HCT116 (cell line): ENCODE measurements around the gene PREB. TPM values are rescaled to one million over a fixed set of nuclear protein-coding genes. Genes with fewer than 3 reads are reported as not detected.

Source experiments
- ATAC-seq: fragments of 200-7000 bp; cut with Tn5 transposase; 2 replicates; pipeline ENCODE4 v1.9.1; 2020; ENCODE audit warnings: mild to moderate bottlenecking, moderate library complexity
- BruUV-seq: library from RNA; stranded (reverse); fragments of 400-500 nt; replicated peaks from 2 replicates; lab custom pipeline; 2021; lab: Mats Ljungman, UMichigan
- CTCF ChIA-PET: fragments of 300-600 bp; sonication (Branson Sonifier 250); formaldehyde crosslinking; loops from one replicate; lab custom pipeline; 2021; ENCODE audit warnings: antibody characterized with exemption; lab: Charles Lee
- POLR2A ChIA-PET: fragments of 300-600, 350-600 bp; sonication (Branson Sonifier 250); formaldehyde crosslinking; loops from one replicate; lab custom pipeline; 2021; ENCODE audit warnings: antibody characterized with exemption; lab: Charles Lee
- RAD21 ChIA-PET, 2 experiments: fragments of 300-600 bp; sonication (Branson Sonifier 250); formaldehyde crosslinking; loops; one replicate each; lab custom pipeline; 2023; ENCODE audit warnings: low total read pairs in 2 of 2; ENCODE audit not compliant: uncharacterized antibody in 2 of 2, unreplicated experiment in 2 of 2, low non-redundant PET in 1 of 2; lab: Charles Lee
- DNase-seq: peaks from one replicate; pipeline ENCODE4 v3.0.0-alpha.2; 2010; ENCODE audit warnings: low read depth, low spot score
- H2AFZ ChIP-seq: fragments of 200-600 bp; shearing (Covaris generic), sonication (generic); 2 replicates; pipeline ENCODE4 v1.6.1; 2017; ENCODE audit warnings: low read depth, mixed run types, mixed read lengths, antibody characterized with exemption, low read length; ENCODE audit not compliant: poor library complexity, severe bottlenecking
- H3K27ac ChIP-seq: 2 replicates; pipeline ENCODE4 v1.5.1; 2012; ENCODE audit warnings: low read depth, low read length
- H3K27me3 ChIP-seq: fragments of 200-600 bp; sonication (generic); 2 replicates; pipeline ENCODE4 v1.6.1; 2016; ENCODE audit warnings: mixed run types, low read length, mixed read lengths; ENCODE audit not compliant: insufficient read depth
- H3K36me3 ChIP-seq, 2 experiments: fragments of 200-500 bp in 1 of 2; fragments of 200-600 bp in 1 of 2; sonication (Bioruptor generic) in 1 of 2; sonication (generic) in 1 of 2; 2 replicates each; pipeline versions ENCODE4 v1.5.1 to v1.6.1; 2014 to 2016; ENCODE audit warnings: low read length in 2 of 2, inconsistent platforms in 1 of 2, mixed read lengths in 1 of 2, mixed run types in 1 of 2; ENCODE audit not compliant: insufficient read depth in 2 of 2, control insufficient read depth in 1 of 2
- H3K4me1 ChIP-seq, 2 experiments: fragments of 200-600 bp in 1 of 2; sonication (generic) in 1 of 2; 2 replicates each; pipeline versions ENCODE4 v1.5.1 to v1.6.1; 2012 to 2017; ENCODE audit warnings: low read length in 2 of 2, inconsistent platforms in 1 of 2, mild to moderate bottlenecking in 1 of 2, mixed read lengths in 1 of 2, mixed run types in 1 of 2, moderate library complexity in 1 of 2; ENCODE audit not compliant: insufficient read depth in 2 of 2, control insufficient read depth in 1 of 2
- H3K4me2 ChIP-seq: fragments of 200-600 bp; sonication (generic); 2 replicates; pipeline ENCODE4 v1.6.1; 2017; ENCODE audit warnings: mixed run types, low read length, mixed read lengths
- H3K4me3 ChIP-seq, 2 experiments: fragments of 200-600 bp in 1 of 2; sonication (generic) in 1 of 2; replicated peaks in 1 of 2; 2 replicates each; pipeline ENCODE4 v1.5.1; 2011 to 2016; ENCODE audit warnings: low read length in 2 of 2, control low read depth in 1 of 2, low read depth in 1 of 2, mild to moderate bottlenecking in 1 of 2, mixed read lengths in 1 of 2, mixed run types in 1 of 2
- H3K79me2 ChIP-seq: fragments of 200-600 bp; sonication (generic); 2 replicates; pipeline ENCODE4 v1.6.1; 2017; ENCODE audit warnings: mild to moderate bottlenecking, mixed run types, low read length, moderate library complexity, mixed read lengths; ENCODE audit not compliant: insufficient read depth
- H3K9ac ChIP-seq: fragments of 200-600 bp; sonication (generic); 2 replicates; pipeline ENCODE4 v1.6.1; 2016; ENCODE audit warnings: low read length, mixed read lengths
- H3K9me2 ChIP-seq: fragments of 200-600 bp; sonication (generic), shearing (Covaris generic); 2 replicates; pipeline ENCODE4 v1.6.1; 2017; ENCODE audit warnings: mixed run types, mild to moderate bottlenecking, moderate library complexity; ENCODE audit not compliant: insufficient read depth
- H3K9me3 ChIP-seq, 2 experiments: fragments of 200-500 bp in 1 of 2; fragments of 200-600 bp in 1 of 2; sonication (Bioruptor generic) in 1 of 2; sonication (generic) in 1 of 2; 2 replicates each; pipeline ENCODE4 v1.6.1; 2014 to 2017; ENCODE audit warnings: low read length in 2 of 2, mixed read lengths in 2 of 2, inconsistent platforms in 1 of 2, low read depth in 1 of 2, mild to moderate bottlenecking in 1 of 2, mixed run types in 1 of 2, moderate library complexity in 1 of 2; ENCODE audit not compliant: control insufficient read depth in 1 of 2, insufficient read depth in 1 of 2
- H4K20me1 ChIP-seq: fragments of 200-600 bp; sonication (generic), shearing (Covaris generic); 2 replicates; pipeline ENCODE4 v1.6.1; 2017; ENCODE audit warnings: mixed run types, mild to moderate bottlenecking, moderate library complexity; ENCODE audit not compliant: insufficient read depth
- ATF3 ChIP-seq: IDR thresholded peaks from 2 replicates; pipeline ENCODE4 v1.6.1; 2012
- CTCF ChIP-seq, 3 experiments: fragments of 200-600 bp in 1 of 3; sonication (generic) in 1 of 3; IDR thresholded peaks in 2 of 3; conservative IDR thresholded peaks in 1 of 3; 2 replicates each; pipeline ENCODE4 v1.5.1; 2012 to 2017; ENCODE audit warnings: low read depth in 2 of 3, low read length in 2 of 3, antibody characterized with exemption in 1 of 3, borderline replicate concordance in 1 of 3, control low read depth in 1 of 3, mild to moderate bottlenecking in 1 of 3, mixed read lengths in 1 of 3, mixed run types in 1 of 3, moderate library complexity in 1 of 3; ENCODE audit not compliant: insufficient read depth in 1 of 3
- ELF1 ChIP-seq: IDR thresholded peaks from 2 replicates; pipeline ENCODE4 v1.6.1; 2012; ENCODE audit warnings: low read depth, borderline replicate concordance
- EZH2 ChIP-seq: fragments of 200-600 bp; sonication (generic); IDR thresholded peaks from 2 replicates; pipeline ENCODE4 v1.6.1; 2017; ENCODE audit warnings: antibody characterized with exemption, mixed run types
- JUND ChIP-seq: IDR thresholded peaks from 2 replicates; pipeline ENCODE4 v1.6.1; 2012
- POLR2A ChIP-seq: IDR thresholded peaks from 2 replicates; pipeline ENCODE4 v1.7.0; 2011; ENCODE audit warnings: borderline replicate concordance; ENCODE audit not compliant: insufficient read depth, insufficient read length; ENCODE audit errors: extremely low read depth
- SIN3A ChIP-seq: IDR thresholded peaks from 2 replicates; pipeline ENCODE4 v1.6.1; 2012; ENCODE audit warnings: low read depth
- SRF ChIP-seq: IDR thresholded peaks from 2 replicates; pipeline ENCODE4 v1.6.1; 2012; ENCODE audit warnings: low read depth
- TCF7L2 ChIP-seq: IDR thresholded peaks from 2 replicates; pipeline ENCODE4 v1.7.0; 2011; ENCODE audit warnings: borderline replicate concordance, inconsistent platforms; ENCODE audit not compliant: insufficient read depth, insufficient read length; ENCODE audit errors: extremely low read depth
- ZBTB33 ChIP-seq: IDR thresholded peaks from 2 replicates; pipeline ENCODE4 v1.6.1; 2011; ENCODE audit warnings: mild to moderate bottlenecking, low read length, moderate library complexity; ENCODE audit not compliant: insufficient replicate concordance; ENCODE audit errors: extremely low read depth
- ZFX ChIP-seq: fragments of 450-650 bp; IDR thresholded peaks from 2 replicates; pipeline ENCODE4 v1.6.1; 2017
- intact Hi-C: fragments of 100-400 bp; cut with micrococcal nuclease; formaldehyde crosslinking; loops from 2 replicates; pipeline ENCODE4 v1.10.0; 2022
- total RNA-seq: library from RNA; stranded (reverse); gene quantifications from one replicate; pipeline ENCODE4 v1.2.1, GENCODE V29; 2021; ENCODE audit not compliant: unreplicated experiment

The PREB gene
- total RNA-seq, 1 experiment from 2014 or later, result 54.2 TPM

GRCh38 chr2:27137322-27137935 is 3.0 kb upstream of the PREB start:
- ChIA-PET CTCF (interaction anchor here (1.4 kb wide), 1 partner anchor 32 kb away, joined by 3 read pairs; no protein-coding TSS in a partner anchor), RAD21 (no interaction called here), POLR2A (no interaction called here)
- H4K20me1 ChIP-seq, result no peaks in the 10 kb centered on the region
- H3K4me3 ChIP-seq, result no peak overlapping the region
- no TSS peak for BruUV-seq
- no peak overlapping the region for H3K9ac ChIP-seq
- no peak overlapping the region for H2AFZ ChIP-seq
- peaks cover 19% of the 10 kb centered on the region for H3K79me2 ChIP-seq
- intact Hi-C loops, result no loop called here
- peaks cover 1 to 7% of the 10 kb centered on the region in 2 experiments; a peak in 2 of 4 replicates for H3K36me3 ChIP-seq
- peaks cover 4 to 19% of the 10 kb centered on the region in 2 experiments; a peak in 3 of 4 replicates for H3K4me1 ChIP-seq
- no peaks in the 10 kb centered on the region for H3K9me3 ChIP-seq
- TF ChIP-seq JUND, result no peak
- TF ChIP-seq EZH2, result no peak
- no peak for TF ChIP-seq ZBTB33
- no peak for TF ChIP-seq ELF1
- no peaks in the 10 kb centered on the region for H3K9me2 ChIP-seq
- no peak overlapping the region for H3K27ac ChIP-seq
- no peak for DNase-seq
- ATAC-seq, result no peak
- no peak overlapping the region for H3K4me2 ChIP-seq
- H3K27me3 ChIP-seq, result no peaks in the 10 kb centered on the region

- Histone ChIP-seq H3K36me3 (peaks cover 7 to 14% of the 10 kb centered on the region in 2 experiments; a peak in 3 of 4 replicates), H3K4me3 (no peak overlapping the region), H3K27me3 (no peaks in the 10 kb centered on the region), H3K27ac (no peak overlapping the region), H3K9ac (no peak overlapping the region), H3K9me2 (no peaks in the 10 kb centered on the region), H3K79me2 (peaks cover 20% of the 10 kb centered on the region), H2AFZ (no peak overlapping the region), H3K4me2 (no peak overlapping the region), H3K4me1 (peaks cover 4 to 19% of the 10 kb centered on the region in 2 experiments; a peak in 3 of 4 replicates), H3K9me3 (no peaks in the 10 kb centered on the region), H4K20me1 (no peaks in the 10 kb centered on the region)
- BruUV-seq, result no TSS peak
- DNase-seq (no peak), ATAC-seq (no peak)
- intact Hi-C loops, result no loop called here
- POLR2A ChIA-PET, result no interaction called here
- RAD21 ChIA-PET, result no interaction called here
- CTCF ChIA-PET, result interaction anchor here (1.4 kb wide), 1 partner anchor 33 kb away, joined by 3 read pairs; no protein-coding TSS in a partner anchor
- TF ChIP-seq SRF (no peak), ATF3 (no peak), CTCF (IDR thresholded peaks at IDR 0.05 in 2 of 3, conservative IDR thresholded peaks at IDR 0.05 in 1 of 3; ENCODE audit: borderline replicate concordance in 1 of 3, insufficient read depth in 1 of 3, low read depth in 2 of 3, low read length in 2 of 3) (no peak), ZBTB33 (no peak), ZFX (no peak), SIN3A (no peak), POLR2A (no peak), TCF7L2 (no peak)
Measured at GRCh38 chr2:27136751-27137150, 2.3 kb upstream of the PREB start.
